GM19395 (cell line): ENCODE data around the gene TNP2.

ENCODE experiments used
- ATAC-seq: cut with Tn5 transposase; IDR thresholded peaks from one replicate; pipeline ENCODE4 v1.9.1; 2021; ENCODE audit warnings: mild to moderate bottlenecking, moderate library complexity; ENCODE audit not compliant: unreplicated experiment

The TNP2 gene

DNA sequence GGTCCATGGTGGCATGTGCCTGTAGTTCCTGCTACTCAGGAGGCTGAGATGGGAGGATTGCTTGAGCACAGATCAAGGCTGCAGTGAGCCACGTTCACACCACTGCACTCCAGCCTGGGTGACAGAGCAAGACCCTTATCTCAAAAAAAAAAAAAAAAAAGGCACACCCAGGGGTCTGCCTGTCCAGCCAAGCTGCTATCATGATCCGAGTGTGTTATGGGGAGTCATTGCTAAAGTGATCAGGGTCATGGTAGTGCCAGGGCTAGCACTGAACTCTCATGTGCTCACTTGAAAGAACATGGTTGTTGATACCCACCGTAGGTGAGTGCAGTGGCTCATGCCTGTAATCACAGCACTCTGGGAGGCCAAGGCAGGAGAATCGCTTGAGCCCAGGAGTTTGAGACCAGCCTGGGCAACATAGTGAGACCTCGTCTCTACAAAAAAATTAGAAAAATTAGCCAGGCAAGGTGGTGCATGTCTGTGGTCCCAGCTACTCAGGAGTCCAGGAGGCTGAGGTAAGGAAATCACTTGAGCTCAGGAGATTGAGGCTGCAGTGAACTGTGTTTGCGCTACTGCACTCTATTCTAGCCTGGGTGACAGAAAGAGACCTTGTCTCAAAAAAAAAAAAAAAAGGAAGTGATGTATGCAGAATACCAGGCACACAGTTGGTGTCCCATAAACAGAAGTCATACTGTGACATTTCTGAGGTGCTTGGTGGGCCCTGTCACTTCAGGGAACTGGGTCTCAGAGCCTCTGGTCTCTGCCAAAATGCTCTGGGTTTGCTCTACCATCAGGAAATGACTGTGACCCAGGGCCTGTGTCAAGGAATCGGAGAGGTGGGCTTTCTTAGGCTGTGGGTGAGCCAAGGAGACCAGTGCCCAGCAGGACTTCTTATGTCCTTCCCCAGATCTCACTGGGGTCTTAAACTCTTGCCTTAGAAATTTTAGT lies 9.8 kb upstream of the TNP2 start:
- ATAC-seq = no peak

DNA sequence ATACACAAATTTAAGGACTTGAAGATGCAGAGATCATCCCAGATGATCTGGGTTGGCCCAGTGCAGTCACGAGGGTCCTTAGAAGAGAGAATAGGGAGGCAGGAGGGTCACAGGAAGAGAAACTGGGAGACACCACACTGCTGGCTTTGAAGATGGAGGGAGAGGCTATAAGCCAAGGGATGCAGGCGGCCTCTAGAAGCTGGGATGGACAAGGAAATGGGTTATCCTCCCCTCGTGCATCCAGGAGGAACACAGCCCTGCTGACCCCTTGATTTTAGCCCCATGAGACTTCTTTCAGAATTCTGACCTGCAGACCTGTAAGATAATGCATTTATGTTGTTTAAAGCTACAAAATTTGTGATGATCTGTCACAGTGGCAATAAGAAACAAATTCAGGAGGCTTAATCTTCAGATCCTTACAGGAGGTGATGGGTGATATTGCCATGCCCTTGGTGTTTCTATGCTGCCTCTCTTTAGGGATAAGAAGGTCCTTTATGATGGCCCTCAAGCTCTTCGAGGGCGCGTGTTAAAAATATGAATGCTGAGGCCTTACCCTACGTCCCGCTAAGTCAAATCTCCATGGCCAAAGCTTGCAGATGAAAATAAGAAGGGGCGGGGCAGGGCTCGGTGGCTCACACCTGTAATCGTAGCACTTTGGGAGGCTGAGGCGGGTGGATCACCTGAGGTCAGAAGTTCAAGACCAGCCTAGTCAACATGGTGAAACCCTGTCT lies 8.6 kb upstream of the TNP2 start:
- no peak for ATAC-seq

DNA sequence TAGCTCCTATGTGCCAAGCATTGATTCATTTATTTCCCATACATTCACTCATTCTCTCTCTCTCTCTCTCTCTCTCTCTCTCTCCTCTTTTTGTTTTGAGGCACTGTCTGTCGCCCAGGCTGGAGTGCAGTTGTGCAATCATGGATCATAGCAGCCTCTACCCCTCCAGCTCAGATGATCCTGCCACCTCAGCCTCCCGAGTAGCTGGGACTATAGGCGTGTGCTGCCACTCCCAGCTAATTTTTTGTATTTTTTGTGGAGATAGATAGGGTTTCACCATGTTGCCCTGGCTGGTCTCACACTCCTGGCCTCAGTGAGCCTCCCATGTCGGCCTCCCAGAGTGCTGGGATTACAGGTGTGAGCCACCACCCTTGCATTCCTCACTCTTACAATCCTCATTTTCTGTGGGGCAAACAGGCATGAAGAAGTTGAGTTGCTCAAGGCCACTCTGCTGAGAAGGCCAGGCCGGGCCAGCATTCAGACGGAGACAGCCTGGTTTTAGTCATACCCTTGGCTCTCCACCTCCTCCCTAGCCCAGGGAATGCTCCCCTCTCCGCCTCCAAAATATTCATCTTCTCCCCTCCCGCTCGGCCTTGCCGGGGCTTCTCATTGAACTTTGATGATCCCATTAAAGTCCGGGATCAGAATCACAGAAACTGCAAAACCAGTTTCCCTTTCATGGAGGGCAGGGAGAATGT lies 7.9 kb upstream of the TNP2 start:
- ATAC-seq = no peak

DNA sequence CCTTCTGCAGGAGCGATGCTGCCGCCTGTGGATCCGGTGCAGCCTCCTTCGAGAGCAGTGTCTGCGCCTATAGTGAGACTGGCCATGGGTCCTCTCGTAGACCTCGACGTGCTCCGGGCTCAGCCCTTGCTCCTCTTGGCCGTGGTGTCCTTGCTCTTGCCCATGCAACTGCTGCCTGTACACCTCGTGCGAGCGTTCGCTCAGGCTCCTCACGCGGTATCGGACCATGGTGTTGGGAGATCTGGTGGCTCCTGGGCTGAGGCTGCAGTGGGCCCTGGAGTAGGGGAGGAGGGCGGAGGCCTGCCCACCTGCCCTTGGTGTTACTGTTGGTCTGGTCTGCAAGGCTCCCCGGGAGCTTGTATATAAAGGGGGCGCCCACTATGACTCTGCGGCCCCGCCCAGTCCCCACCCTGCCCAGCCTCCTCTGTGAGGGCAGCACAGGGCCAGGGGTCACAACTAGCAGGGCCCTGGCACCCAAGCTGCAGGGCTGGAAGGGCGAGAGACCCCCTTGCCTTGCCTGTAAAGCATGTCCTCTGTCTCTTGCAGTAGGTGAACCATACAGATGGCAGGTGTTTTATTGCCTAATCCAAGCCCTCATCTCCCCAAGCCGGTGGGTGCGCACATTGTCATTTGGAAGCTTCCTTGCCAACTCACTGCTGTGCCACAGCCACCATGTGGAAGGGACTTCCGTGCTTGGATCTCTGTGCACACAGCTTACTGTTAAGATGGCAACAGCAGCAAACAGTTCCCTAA lies 7.2 kb upstream of the TNP2 start, which contains the start of gene PRM2:
Gene PRM2 (minus strand): TSS at position 338 of the 753 bp plus-strand sequence. CDS start 110 bp downstream, at position 228.
- ATAC-seq = no peak

DNA sequence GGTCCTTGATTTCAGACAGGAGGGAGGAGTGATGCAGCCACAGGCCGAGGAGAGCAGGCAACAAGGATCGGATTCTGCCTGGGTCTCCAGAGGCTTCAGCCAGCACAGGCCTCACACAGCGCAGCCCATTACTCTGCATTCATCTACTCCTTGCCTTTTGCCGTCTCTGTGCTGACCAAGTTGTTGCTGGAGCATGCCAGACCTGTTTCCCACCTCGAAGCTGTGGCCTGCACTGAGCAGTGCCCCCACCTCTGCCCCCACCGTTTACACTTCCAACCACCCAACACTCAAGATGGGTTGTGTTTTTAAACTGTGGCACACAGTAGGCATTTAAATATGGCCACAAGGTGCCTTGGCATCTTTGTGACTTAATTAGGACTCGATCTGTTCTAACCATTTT lies 5.8 kb upstream of the TNP2 start:
- ATAC-seq = no peak

DNA sequence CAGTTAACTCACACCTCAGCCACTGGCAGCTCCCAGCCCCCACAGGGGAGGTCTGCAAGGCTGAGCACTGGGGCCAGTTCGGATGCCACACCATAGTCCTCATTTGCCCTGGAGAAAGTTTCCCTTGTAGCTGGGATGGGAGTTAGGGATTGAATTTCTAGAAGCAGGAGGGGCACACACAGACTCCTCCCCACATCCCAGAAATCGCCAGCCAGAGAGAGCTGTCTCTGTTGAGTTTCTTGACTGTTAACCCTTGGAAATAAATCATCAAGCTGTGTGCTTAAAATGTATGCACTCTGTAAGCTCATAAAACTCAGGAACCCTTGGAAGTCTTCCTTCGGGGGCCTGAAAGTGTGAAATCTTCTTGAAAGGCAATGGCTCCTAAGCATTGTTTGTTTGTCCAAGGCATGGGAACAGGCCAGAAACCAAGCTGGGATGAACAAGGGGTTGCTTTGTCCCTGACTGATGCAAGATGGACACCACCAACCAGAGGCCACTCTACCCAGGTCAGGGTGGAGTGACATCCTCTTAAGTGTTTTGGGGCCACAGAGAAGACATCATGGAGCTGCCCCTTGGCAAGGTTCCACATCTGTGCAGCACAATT lies 4.7 kb upstream of the TNP2 start:
- ATAC-seq = no peak

DNA sequence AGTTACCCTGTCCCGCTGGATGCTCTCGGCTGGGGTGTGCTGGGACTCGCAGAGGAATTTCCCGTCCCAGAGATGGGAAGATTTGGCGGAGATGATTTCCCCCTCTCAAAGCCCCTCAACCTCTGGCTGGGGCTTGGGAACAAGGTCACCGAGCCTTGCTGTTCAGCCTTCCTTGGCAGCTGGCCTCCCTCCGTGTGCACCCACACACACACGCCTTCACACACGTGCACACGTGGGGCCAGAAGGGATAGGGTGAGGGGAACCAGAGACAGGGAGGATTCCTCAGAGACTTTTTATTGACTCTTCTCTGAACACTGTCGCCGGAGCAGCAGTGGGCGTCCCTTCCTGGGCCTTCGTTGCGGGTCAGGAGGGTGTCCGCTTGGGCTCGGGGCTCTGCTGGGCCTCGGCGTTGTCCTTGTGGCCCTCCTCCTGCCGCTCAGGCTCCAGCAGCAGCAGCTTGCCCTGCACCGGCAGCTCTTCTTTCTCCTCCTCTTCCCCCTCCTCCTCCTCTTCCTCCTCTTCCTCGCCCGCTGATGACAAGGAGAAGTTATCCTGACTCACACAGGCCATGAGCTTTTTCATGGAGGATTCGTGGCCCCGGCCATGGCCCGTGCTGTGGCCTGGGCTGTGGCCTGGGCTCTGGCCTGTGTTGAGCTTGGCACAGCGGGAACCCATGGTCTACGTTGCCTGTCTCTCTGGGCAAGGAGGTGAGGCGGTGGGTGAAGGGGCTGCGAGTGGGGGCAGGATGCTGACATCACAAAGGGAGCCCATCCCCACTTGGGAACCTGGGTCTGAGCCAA lies 4.0 kb upstream of the TNP2 start, which contains the start of gene PRM3:
Gene PRM3 (minus strand): TSS at position 709 of the 800 bp plus-strand sequence. CDS start 34 bp downstream, at position 675.
- ATAC-seq = no peak

DNA sequence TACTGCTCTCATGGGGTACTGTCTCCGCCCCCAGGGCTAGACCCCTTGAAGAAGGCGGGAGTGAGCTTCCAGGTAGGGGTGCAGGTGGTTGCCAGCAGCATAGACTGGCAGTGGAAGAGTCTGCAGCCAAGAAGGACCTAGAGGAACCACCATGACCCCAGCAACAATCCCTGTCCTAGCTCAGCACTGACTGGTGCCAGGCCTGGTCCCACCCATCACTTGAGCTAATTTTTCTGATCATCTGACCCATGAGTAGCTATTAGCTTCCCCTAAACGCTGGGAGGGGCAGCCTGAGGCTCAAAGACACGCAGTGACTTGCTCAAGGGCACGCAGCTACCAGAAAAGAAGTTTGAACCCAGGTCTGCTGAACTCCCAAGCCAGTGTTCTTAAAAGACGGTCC lies 3.4 kb upstream of the TNP2 start:
- ATAC-seq = no peak

DNA sequence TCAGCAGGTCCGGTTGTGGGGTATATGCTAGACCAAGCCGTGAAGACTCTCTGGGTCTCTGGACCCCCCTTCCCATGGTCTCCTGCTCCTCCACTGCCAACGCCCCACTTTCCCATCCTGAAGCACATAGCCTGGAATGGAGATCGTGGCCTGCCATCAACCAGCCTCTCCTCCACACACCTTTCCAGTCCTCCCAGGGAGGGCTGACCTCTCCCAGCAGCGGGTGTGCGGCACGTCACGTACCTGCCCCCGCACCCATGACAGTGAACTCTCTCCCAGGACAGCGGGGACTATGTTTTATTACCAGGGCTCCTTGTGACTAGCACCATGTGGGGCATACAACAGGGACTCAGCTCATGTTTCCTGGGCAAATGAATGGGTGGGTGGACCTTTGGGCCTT lies 2.5 kb upstream of the TNP2 start:
- no peak for ATAC-seq

DNA sequence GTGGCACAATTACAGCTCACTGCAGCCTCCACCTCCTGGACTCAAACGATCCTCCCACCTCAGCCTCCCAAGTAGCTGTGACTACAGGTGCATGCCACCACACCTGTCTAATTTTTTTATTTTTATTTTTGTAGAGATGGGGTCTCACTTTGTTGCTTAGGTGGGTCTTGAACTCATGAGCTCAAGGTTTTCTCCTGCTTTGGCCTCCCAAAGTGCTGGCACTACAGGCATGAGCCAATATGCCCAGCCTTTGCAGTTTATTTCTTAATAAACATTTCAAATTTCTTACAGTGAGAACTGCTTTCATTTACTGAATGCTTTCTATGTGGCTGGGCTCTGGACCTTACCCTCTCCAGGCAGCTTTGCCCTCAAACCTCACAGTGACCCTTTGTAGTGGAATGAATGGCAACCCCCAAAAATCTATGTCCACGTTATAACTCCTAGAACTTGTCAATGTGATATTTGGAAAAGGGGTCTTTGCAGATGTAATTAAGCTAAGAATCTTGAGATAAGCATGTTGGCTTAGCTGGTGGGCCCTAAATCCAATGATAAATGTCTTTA lies 1.6 kb upstream of the TNP2 start:
- no peak for ATAC-seq

DNA sequence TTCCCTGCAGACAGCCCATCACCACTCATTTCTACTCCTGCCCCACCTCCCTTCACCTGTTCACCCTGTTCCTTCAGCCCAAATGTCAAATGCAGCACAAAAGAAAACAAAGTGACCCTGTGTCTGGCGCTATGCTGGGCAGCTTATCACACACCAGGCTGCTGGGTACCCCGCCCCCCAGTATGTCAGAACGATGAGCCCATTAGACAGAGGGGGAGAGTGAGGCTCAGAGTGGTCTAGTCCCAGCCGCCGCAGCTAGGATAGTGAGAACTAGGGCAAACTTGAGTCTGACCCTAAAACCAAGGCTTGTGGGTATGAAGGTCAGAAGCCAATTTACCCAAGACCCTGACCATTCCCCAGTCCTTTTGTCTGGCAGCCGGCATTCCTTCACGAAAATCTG lies 4.0 kb downstream of the TNP2 start:
- ATAC-seq = no peak

DNA sequence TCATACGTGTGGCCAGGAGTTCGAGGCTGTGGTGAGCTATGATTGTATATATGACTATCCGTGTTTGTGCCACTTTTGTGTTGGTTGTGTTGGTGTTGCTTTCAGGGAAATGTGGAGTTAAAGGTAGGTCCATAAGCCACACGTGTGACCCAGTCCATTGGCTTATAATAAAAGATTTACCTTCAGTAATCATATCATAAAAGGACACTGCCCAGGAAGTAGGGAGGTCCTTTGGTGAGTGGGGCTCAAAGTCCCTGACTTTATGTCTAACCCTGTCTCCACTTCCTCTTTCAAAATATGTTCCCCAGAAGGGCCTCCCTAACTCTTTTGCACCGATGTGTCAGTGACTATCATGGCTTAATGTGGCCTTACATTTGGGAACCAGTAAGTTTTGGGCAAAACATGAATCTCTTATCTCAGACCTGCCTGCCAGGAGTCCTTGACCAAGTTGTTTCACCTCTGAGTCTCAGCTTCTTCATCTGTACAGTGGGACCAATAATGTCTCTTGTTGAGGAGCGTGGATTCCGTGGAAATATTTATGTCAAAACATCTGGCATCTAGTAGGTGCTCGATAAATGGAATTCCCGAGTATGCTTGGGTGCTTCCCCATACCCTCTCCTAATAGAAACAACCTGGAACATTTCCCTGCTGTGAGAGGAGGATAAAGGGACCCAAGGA lies 4.8 kb downstream of the TNP2 start:
- ATAC-seq = no peak

DNA sequence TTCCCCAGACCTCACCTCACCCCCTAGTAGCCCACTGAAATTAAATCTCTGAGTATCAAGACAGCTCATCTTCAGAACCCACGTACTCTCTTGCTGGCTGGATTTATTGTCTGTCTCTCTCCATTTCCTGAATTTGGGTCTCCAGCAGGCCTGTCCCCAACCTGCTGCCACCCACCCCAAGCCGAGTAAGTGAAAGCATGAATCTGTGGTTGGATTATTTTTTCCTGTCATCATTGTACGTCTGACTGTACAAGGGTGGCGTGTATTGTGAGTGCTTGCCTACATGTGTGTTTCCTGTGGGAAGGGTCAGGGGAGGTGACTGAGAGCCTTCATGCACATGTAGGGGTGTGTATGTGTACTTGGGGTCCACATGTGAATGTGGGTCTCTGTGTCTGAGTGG lies 5.4 kb downstream of the TNP2 start:
- ATAC-seq = no peak

DNA sequence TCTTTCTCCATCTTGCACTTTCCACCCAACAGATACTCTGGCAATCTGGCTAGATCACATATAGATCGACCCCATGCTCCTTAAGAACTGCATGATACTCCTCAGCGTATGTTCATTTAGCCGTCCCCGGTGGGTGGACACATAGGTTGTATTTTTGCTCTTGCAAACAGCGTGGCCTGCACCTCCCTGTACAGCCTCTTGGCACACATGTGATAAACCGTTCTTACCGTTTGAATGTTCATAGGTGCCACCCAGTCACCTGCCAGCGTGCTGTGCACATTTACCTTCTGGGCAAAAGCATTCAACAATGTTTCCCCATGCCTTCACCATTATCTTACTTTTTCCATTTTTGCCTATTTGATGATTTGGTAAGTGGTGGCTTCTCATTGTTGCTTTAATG lies 6.2 kb downstream of the TNP2 start:
- ATAC-seq = no peak

DNA sequence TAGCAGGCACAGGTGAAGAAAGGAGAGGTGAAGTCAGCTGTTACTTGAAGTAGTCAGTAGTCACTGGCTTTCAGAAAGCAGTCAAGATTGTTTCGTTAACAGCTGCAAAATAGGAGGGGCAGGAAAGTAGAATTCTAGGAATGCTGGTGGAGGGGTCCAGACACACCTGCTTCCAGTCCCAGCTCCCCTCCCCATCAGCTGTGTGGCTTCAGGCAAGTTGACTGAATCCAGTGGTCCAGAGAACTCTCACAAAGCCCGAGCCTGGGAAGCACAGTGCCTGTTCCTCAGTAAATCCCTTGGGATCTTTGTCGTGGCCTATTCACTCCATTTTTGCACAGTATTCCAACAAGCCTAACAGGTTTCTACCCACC lies 8.5 kb downstream of the TNP2 start:
- ATAC-seq = no peak

DNA sequence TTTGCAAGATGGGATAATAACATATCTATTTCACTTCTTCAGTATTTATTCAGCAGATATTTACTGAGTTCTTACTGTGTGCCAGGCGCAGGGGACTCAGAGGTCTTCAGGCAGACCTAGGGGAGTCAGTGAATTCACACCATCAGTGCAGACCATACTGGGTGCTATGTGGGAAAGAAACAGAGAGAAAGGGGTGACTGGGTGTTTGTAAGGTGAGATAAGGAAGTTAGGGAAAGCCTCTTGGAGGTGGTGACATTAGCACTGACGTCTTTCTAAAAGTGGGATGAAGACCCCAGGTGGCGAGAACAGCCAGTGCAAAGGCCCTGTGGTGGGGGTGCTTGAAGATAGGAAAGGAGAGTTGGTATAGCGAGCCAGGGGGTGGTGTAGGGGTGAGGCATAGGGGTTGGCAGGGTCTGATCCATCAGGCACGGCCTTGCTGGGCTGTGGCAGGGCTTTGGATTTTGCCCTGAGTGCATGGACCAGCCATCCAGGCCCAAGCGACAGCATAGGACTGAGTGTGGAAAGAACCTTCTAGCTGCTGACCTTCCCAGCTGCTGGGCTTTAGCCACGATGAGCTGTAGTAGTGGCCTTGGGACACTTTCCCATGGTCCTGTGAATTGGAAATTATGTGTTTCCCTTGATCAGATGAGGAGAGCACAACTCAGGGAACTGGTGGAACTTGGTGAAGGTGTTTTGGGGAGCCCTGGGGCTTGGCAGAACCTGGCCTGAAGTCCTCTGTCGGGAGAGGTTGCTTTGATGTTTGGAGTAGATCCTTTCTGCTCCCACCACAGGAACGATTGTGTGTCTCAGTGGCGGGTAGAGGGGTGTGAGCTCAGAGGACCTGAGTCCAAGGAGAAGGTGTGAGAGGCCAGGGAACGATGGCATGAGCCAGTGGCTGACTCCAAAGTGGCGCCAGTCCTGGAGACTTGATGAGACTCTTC lies 9.2 kb downstream of the TNP2 start:
- ATAC-seq = no peak
